Measurements from ENCODE around the gene EEF1AKMT3. TPM values are rescaled to one million over a fixed set of nuclear protein-coding genes. Genes with fewer than 3 reads are reported as not detected.

The EEF1AKMT3 gene
- total RNA-seq, 1 experiment from 2014 or later = 5.0 TPM

- H2AFZ ChIP-seq (ENCODE audit: low read depth, low read length, poor library complexity, severe bottlenecking) = no peak overlapping the region
- DNase-seq (ENCODE audit: low read depth, low spot score) (no peak), ATAC-seq (no peak)
- no peak overlapping the region for H3K9ac ChIP-seq (ENCODE audit: low read length)
- intact Hi-C loops (cut with micrococcal nuclease) = no loop called here
- H3K79me2 ChIP-seq (ENCODE audit: insufficient read depth, low read length) = peaks cover 25% of the 10 kb centered on the region
- no peaks in the 10 kb centered on the region for H4K20me1 ChIP-seq (ENCODE audit: insufficient read depth)
- TF ChIP-seq TCF7L2 (IDR thresholded peaks at IDR 0.05; ENCODE audit: borderline replicate concordance, extremely low read depth, insufficient read depth, insufficient read length) (no peak), POLR2AphosphoS5 (IDR thresholded peaks at IDR 0.05; ENCODE audit: low read depth, low read length) (no peak), EZH2phosphoT487 (IDR thresholded peaks at IDR 0.05; ENCODE audit: borderline replicate concordance) (no peak), CEBPB (IDR thresholded peaks at IDR 0.05; ENCODE audit: low read depth) (no peak), ELF1 (IDR thresholded peaks at IDR 0.05; ENCODE audit: borderline replicate concordance, low read depth) (no peak), SIN3A (IDR thresholded peaks at IDR 0.05; ENCODE audit: low read depth) (no peak), MAX (IDR thresholded peaks at IDR 0.05) (no peak)
- RAD21 ChIA-PET (ENCODE audit: low non-redundant PET in 1 of 2, low total read pairs in 2 of 2, uncharacterized antibody in 2 of 2, unreplicated experiment in 2 of 2) = no interaction called here
- H3K4me1 ChIP-seq (ENCODE audit: control insufficient read depth in 1 of 2, insufficient read depth in 2 of 2, low read length in 2 of 2) = peaks cover 14 to 50% of the 10 kb centered on the region in 2 experiments
- no peaks in the 10 kb centered on the region for H3K27me3 ChIP-seq (ENCODE audit: insufficient read depth, low read length)
- H3K36me3 ChIP-seq (ENCODE audit: control insufficient read depth in 1 of 2, insufficient read depth in 2 of 2, low read length in 2 of 2) = peaks cover 6 to 27% of the 10 kb centered on the region in 2 experiments; a peak in 3 of 4 replicates
- H3K4me3 ChIP-seq (replicated peaks in 1 of 2; ENCODE audit: low read depth in 1 of 2, low read length in 2 of 2) = no peak overlapping the region
- CTCF ChIA-PET = no interaction called here
- no TSS peak for BruUV-seq (replicated peaks)
- no peak overlapping the region for H3K4me2 ChIP-seq (ENCODE audit: low read length)
- POLR2A ChIA-PET = no interaction called here
- no peaks in the 10 kb centered on the region for H3K9me2 ChIP-seq (ENCODE audit: insufficient read depth)
- H3K9me3 ChIP-seq (ENCODE audit: control insufficient read depth in 1 of 2, insufficient read depth in 1 of 2, low read depth in 1 of 2, low read length in 2 of 2) = no peaks in the 10 kb centered on the region
- H3K27ac ChIP-seq (ENCODE audit: low read depth, low read length) = no peak overlapping the region
Observed at GRCh38 chr12:57769594-57769993, 2.8 kb upstream of the EEF1AKMT3 start.

- Histone ChIP-seq H3K27me3 (ENCODE audit: insufficient read depth, low read length) (no peaks in the 10 kb centered on the region), H3K4me2 (ENCODE audit: low read length) (peak overlapping the region; percentile 88), H4K20me1 (ENCODE audit: insufficient read depth) (no peaks in the 10 kb centered on the region), H3K9me3 (ENCODE audit: control insufficient read depth in 1 of 2, insufficient read depth in 1 of 2, low read depth in 1 of 2, low read length in 2 of 2) (no peaks in the 10 kb centered on the region), H3K27ac (ENCODE audit: low read depth, low read length) (no peak overlapping the region), H3K4me3 (replicated peaks in 1 of 2; ENCODE audit: low read depth in 1 of 2, low read length in 2 of 2) (peak overlapping the region; percentile 91 to 97), H3K36me3 (ENCODE audit: control insufficient read depth in 1 of 2, insufficient read depth in 2 of 2, low read length in 2 of 2) (peaks cover 6 to 27% of the 10 kb centered on the region in 2 experiments; a peak in 3 of 4 replicates), H2AFZ (ENCODE audit: low read depth, low read length, poor library complexity, severe bottlenecking) (no peak overlapping the region), H3K4me1 (ENCODE audit: control insufficient read depth in 1 of 2, insufficient read depth in 2 of 2, low read length in 2 of 2) (peaks cover 14 to 39% of the 10 kb centered on the region in 2 experiments), H3K9me2 (ENCODE audit: insufficient read depth) (no peaks in the 10 kb centered on the region), H3K79me2 (ENCODE audit: insufficient read depth, low read length) (peaks cover 25% of the 10 kb centered on the region), H3K9ac (ENCODE audit: low read length) (peak overlapping the region; percentile 97)
- TF ChIP-seq, protein P1, sequence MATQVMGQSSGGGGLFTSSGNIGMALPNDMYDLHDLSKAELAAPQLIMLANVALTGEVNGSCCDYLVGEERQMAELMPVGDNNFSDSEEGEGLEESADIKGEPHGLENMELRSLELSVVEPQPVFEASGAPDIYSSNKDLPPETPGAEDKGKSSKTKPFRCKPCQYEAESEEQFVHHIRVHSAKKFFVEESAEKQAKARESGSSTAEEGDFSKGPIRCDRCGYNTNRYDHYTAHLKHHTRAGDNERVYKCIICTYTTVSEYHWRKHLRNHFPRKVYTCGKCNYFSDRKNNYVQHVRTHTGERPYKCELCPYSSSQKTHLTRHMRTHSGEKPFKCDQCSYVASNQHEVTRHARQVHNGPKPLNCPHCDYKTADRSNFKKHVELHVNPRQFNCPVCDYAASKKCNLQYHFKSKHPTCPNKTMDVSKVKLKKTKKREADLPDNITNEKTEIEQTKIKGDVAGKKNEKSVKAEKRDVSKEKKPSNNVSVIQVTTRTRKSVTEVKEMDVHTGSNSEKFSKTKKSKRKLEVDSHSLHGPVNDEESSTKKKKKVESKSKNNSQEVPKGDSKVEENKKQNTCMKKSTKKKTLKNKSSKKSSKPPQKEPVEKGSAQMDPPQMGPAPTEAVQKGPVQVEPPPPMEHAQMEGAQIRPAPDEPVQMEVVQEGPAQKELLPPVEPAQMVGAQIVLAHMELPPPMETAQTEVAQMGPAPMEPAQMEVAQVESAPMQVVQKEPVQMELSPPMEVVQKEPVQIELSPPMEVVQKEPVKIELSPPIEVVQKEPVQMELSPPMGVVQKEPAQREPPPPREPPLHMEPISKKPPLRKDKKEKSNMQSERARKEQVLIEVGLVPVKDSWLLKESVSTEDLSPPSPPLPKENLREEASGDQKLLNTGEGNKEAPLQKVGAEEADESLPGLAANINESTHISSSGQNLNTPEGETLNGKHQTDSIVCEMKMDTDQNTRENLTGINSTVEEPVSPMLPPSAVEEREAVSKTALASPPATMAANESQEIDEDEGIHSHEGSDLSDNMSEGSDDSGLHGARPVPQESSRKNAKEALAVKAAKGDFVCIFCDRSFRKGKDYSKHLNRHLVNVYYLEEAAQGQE (IDR thresholded peaks at IDR 0.05; ENCODE audit: low read depth) = no peak
- no peak for TF ChIP-seq ZBTB33 (IDR thresholded peaks at IDR 0.05; ENCODE audit: extremely low read depth, insufficient replicate concordance, low read length)
- no peak for TF ChIP-seq YY1 (IDR thresholded peaks at IDR 0.05; ENCODE audit: extremely low read depth, insufficient replicate concordance, low read depth, low read length)
- no peak for TF ChIP-seq CEBPB (IDR thresholded peaks at IDR 0.05; ENCODE audit: low read depth)
- no peak for TF ChIP-seq EGR1 (IDR thresholded peaks at IDR 0.05; ENCODE audit: low read depth)
- no peak for TF ChIP-seq MAX (IDR thresholded peaks at IDR 0.05)
- TF ChIP-seq CBX3 (IDR thresholded peaks at IDR 0.05; ENCODE audit: low read depth) = no peak
- TF ChIP-seq ELF1 (IDR thresholded peaks at IDR 0.05; ENCODE audit: borderline replicate concordance, low read depth) = no peak
- intact Hi-C loops (cut with micrococcal nuclease) = no loop called here
- POLR2A ChIA-PET = no interaction called here
- ATAC-seq (no peak), DNase-seq (ENCODE audit: low read depth, low spot score) (no peak)
- no TSS peak for BruUV-seq (replicated peaks)
- CTCF ChIA-PET = no interaction called here
- RAD21 ChIA-PET (ENCODE audit: low non-redundant PET in 1 of 2, low total read pairs in 2 of 2, uncharacterized antibody in 2 of 2, unreplicated experiment in 2 of 2) = interaction anchor here in 1 of 2 experiments (0.5 kb wide), 1 partner anchor 10 kb away, joined by 3 read pairs; no protein-coding TSS in a partner anchor
Observed at GRCh38 chr12:57770734-57771133, 1.7 kb upstream of the EEF1AKMT3 start.

Measured in HCT116 (cell line).